NCI-H82 treated with DMSO at 0.1 percent for 48 hours (cell line): Measurements from ENCODE around the gene DCAF11.
"Not testable (repeated sequence)": the region's sequence is repeated elsewhere in the genome, so short reads cannot be mapped to it uniquely, and the experiment has no call there.

ENCODE experiments used
- DNase-seq: peaks from one replicate; lab custom pipeline; 2025; ENCODE audit not compliant: unreplicated experiment; lab: John Stamatoyannopoulos, UW

DCAF11 gene

DNA sequence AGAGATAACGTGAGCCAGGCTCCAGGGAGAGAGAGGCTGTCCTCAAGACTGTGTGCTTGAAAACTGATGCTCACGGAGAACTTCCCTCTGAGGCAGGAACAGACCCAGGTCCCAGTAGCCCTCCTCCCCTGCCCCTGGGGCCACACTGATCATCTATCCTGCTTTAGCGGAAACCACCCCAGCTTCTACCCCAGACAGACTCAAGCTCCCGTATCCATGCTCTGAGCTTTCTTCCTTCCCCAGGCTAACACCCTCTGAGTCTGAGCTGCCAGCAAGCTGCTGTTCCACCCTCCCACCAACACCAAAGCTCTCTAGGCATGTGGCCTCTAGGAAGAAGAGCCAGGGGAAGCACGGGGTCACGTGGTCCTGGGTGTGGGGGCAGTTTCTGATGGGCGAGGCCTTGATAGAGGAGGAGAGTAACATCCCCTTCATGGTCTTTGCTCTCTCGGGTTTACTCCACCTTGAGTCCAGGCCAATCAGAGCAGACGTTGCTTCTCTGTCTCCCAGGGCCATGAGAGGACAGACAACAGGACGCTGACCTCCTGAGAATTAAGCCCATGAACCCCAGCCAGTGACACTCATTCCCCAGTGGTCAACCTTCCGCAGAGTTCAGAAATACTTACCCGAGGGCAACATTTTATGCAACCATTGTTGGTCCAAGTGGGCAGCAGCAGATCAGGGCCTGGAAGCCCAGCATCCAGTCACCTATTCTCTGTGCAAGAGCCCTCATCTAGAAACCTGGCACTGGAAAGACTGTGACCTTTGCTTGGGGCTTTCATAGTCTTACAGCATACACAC lies 19.1 kb upstream of the DCAF11 start:
- peak; percentile 18 for DNase-seq

DNA sequence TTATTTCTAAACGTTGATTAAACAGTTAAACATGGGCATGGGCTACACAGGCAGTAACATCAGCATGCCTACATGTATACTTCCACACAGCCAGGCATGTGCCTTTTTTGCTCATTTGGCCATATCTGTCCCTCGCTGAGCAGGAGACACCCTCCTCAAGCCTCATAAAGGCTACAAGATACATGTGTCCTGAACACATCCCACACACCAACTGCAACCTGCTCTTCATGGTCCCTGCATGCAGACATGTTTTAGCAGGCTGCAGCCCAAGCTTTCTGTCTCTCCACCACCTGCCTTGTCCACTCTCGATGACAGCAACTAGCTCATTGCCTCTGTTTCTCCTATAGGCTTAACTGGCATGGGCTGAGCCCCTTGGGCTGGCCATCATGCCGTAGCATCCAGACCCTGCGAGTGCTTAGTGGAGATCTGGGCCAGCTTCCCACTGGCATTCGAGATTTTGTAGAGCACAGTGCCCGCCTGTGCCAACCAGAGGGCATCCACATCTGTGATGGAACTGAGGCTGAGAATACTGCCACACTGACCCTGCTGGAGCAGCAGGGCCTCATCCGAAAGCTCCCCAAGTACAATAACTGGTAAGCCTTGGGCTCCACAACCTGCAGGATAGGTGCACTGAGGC lies 17.9 kb upstream of the DCAF11 start:
- DNase-seq: no peak

DNA sequence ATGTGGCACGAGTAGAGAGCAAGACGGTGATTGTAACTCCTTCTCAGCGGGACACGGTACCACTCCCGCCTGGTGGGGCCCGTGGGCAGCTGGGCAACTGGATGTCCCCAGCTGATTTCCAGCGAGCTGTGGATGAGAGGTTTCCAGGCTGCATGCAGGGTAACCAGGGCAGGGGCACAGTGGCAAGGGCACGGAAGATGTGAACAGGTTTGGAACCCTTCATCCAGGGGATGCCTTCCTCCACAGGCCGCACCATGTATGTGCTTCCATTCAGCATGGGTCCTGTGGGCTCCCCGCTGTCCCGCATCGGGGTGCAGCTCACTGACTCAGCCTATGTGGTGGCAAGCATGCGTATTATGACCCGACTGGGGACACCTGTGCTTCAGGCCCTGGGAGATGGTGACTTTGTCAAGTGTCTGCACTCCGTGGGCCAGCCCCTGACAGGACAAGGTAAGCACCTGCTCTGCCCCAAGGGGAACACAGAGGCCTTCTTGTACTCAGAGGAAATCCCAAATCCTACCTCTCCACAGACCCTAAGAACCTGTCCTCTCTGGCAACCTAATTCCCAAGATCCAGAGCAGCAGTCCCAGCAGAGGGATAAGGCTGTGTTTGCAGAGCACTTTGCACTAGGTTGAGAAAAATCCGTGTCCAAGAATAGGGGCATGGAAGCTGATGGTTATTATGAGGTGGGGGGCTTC lies 16.2 kb upstream of the DCAF11 start:
- DNase-seq: no peak

DNA sequence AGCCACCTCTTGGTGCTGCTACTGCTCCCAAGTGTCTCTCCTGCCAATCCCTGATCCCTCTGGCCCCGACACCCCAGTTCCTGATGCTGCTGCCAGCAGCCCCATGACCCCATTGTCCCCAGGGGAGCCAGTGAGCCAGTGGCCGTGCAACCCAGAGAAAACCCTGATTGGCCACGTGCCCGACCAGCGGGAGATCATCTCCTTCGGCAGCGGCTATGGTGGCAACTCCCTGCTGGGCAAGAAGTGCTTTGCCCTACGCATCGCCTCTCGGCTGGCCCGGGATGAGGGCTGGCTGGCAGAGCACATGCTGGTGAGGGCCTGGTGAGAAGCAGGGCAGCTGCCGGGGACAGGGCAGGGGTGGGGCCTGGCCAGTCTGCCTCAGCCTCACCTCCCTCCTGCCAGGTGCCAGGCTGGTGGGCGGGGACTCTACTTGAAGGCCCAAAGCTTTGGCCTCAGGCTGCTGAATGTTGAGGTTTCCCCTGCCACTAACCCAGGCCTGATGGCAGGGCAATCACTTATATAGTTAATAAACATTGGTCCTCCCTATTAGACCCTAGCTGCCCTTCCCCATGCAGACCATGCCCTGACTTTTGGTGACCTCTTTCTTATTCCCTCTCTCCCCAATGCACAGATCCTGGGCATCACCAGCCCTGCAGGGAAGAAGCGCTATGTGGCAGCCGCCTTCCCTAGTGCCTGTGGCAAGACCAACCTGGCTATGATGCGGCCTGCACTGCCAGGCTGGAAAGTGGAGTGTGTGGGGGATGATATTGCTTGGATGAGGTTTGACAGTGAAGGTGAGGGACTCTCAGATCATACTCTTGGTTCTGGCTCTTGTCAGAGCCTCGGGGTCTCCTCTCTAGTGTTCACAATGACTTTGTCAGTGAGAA lies 15.4 kb upstream of the DCAF11 start:
- no peak for DNase-seq

DNA sequence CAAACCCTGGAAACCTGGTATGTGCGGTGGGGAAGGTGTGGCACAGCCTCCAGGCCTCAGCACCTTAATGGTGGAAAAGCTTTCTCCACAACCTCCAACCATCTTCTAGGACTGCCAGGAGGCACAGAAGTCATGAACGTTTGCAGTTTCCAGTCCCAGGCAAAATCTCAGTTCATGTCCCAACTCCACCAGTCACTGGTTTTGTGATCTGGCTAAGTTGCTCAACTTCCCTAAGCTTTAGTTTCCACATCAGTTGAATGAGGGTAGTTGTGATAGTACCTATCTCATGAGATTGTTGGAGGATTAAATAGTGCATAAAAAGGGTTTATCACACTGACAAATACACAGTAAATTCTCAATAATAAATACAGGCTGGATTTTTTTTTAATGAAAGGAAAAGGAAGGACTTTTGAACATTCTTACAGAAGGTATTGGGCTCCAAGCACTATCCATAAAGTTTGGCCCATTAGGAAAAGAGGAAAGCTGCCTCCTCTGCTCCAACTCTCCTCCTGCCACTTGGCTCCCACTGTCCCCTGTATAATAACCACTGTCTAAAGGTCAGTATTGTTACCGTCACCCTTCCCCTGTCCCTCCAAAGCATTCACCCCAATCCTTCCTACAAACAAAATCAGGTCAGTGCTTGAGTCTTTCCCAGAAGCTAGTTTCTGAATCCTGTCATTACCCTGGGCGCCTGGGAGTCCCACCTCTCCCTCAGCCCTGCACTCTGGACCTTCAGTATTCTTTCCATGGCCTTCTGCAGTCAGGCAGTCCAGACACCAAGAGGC lies 14.2 kb upstream of the DCAF11 start:
- no peak for DNase-seq

DNA sequence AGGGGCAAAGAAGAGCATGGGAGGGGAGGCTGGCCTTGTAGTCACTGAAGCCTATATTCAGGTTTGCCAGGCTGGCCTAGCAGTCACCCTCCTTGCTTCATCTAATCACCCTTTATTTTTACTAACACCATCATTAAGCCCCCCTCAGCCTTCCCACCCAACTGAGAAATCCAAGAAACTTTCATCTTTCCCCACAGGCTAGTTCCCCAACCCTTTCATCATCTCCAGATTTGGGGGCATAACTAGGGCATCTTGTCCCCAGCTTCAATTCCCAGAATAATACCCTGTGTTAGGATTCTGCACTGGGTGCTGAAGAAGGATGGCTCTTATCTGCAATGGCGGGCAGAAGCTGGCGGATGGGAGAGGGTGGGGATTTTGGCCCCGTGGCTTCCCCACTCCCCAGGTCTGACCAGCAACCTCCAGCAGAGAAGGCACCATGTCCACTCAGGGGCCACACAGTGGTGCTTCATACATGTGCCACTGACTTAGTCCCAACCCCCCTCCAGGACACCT lies 13.5 kb upstream of the DCAF11 start:
- DNase-seq: no peak

DNA sequence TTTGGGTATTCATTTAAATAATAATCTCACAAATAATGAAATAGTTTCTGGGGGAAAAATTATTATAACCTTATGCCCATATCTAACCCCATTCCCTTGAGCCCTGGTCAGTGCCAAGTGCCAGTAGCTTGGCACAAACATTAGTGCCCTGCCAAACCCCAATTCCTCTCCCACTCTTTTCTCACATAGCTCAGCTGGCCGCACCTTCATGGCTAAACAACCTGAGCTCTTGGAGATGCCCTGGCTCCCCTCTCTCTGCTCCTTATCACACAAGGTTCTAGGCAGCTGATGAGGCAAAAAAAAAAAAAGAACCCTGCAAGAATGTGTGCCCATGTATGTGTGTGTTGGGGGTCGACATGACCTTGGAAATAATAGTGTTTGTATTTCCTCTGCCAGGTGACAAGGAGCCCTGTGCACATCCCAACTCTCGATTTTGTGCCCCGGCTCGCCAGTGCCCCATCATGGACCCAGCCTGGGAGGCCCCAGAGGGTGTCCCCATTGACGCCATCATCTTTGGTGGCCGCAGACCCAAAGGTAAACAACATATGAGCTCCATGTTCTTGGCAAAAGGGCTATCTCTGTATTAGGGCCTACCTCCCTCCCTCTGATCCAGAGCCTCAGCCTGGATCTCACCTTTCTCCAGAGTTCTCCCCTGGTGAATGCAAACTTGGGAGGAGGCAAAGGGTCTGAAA lies 12.1 kb upstream of the DCAF11 start:
- no peak for DNase-seq

DNA sequence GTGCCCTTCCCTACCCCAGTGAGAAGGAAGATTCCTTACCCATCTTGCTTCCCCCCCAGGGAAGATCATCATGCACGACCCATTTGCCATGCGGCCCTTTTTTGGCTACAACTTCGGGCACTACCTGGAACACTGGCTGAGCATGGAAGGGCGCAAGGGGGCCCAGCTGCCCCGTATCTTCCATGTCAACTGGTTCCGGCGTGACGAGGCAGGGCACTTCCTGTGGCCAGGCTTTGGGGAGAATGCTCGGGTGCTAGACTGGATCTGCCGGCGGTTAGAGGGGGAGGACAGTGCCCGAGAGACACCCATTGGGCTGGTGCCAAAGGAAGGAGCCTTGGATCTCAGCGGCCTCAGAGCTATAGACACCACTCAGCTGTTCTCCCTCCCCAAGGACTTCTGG lies 11.1 kb upstream of the DCAF11 start:
- no peak for DNase-seq

DNA sequence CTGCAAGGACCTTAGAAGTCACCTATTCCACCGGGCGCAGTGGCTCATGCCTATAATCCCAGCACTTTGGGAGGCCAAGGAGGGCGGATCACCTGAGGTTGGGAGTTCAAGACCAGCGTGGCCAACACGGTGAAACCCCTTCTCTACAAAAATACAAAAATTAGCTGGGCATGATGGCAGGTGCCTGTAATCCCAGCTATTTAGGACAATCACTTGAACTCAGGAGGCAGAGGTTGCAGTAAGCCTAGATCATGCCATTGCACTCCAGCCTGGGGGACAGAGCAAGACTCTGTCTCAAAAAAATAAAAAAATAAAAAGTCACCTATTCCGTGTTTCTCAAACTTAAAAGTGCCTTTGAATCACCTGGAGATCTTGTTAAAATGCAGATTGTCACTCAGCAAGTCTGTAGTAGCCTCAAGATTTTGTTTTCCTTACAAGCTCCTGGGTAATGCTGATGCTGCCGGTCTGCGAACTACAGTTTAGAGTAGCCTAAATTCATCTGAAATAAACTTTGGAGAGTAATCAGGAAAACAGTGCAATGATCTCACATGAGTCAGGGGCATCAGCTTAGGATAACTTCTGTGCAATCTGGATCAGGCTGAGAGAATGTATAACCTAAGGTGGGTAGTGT lies 8.9 kb upstream of the DCAF11 start:
- not testable (repeated sequence) for DNase-seq

DNA sequence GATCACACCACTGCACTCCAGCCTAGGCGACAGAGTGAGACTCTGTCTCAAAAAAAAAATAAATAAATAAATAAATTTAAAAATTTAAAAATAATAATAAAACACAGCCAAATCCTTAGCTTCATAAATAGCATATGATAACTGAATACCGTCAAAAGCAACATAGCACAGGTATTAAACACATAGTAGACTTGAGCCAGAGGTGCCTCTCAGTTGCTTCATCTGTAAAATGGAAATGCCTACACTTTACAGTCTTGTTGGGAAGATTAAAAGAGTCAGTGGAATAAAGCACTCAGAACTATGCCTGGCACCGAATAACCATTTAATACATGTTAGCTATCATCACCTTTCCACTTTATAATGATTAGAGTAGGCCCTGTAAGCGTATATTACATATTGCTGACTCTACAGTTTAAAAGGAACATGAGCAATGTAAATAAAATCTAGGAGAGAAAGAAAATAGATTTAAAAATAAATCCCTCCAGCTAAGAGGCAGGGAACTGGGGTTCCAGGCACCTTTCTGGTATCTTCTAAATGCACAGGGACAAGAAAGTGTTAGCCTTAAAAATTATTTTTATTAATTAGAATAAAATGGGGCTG lies 7.8 kb upstream of the DCAF11 start:
- no peak for DNase-seq

DNA sequence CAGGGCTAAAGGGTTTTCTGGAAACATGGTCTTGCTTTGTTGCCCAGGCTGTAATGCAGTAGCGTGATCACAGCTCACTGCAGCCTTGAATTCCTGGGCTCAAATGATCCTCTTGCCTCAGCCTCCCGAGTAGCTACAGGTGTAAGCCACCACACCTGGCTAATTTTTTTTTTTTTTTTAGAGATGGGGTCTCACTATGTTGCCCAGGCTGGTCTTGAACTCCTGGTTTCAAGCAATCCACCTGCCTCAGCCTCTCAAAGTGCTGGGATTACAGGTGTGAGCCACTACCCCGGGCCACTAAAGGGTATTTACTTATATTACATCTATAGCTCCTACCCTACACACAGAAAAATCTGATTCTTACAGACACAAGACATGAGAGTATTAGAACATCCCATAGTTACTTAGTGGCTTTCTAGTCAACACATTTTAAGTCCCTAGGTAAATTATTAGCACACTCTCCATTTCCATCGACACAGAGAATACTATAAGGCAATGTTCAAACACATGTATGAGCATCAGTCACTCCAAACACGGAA lies 6.2 kb upstream of the DCAF11 start:
- DNase-seq: no peak

DNA sequence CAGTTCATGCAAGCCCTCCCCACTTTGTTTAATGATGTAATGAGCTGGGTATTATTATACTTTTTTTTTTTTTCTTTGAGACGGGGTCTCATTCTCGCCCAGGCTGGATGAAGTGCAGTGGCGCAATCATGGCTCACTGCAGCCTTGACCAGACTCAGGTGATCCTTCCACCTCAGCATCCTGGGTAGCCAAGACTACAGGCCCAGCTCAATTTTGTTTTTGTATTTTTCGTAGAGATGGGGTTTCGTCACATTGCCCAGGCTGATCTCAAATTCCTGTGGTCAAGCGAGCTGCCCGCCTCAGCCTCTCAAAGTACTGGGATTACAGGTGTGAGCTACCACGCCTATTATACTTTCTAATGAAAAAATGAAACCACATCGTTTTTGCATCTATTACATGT lies 4.5 kb upstream of the DCAF11 start:
- DNase-seq: no peak

DNA sequence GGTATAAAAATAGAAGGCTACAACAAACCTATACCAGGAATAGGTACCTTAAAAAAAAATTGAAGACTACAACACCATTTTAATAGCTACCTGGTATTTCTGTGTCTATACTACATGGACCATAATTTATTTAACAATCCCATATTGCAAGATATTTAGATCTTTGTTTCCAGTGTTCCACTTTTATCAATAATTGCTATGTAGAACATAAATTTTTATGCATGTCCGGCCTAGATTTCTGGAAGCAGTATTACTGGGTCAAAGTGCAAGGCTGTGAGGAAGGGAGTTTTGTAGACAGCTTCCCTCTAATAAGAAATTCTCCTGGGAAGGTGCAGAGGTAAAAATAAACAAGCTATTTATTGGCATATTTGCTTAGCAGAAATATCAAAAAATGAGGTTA lies 4.1 kb upstream of the DCAF11 start:
- no peak for DNase-seq

DNA sequence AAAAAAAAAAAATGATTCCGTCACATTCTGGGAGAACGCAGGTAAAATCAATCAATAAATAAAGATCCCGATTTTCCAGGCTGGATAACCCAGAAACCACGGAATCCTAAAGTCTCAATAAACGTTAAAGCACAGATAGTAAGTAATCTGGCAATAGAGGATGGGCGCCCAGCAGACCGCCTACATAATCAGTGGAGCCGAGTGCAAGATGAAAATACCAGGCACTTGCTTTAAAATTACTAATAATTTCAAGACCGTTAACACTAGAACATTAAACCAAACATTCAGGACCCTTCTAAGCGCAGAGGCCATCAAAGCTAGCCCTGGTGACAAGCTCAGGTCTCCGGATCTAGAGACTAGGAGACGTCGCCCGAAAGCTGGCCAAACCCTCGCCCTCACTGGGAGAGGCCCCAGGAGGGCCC lies 1.2 kb upstream of the DCAF11 start:
- DNase-seq: no peak

DNA sequence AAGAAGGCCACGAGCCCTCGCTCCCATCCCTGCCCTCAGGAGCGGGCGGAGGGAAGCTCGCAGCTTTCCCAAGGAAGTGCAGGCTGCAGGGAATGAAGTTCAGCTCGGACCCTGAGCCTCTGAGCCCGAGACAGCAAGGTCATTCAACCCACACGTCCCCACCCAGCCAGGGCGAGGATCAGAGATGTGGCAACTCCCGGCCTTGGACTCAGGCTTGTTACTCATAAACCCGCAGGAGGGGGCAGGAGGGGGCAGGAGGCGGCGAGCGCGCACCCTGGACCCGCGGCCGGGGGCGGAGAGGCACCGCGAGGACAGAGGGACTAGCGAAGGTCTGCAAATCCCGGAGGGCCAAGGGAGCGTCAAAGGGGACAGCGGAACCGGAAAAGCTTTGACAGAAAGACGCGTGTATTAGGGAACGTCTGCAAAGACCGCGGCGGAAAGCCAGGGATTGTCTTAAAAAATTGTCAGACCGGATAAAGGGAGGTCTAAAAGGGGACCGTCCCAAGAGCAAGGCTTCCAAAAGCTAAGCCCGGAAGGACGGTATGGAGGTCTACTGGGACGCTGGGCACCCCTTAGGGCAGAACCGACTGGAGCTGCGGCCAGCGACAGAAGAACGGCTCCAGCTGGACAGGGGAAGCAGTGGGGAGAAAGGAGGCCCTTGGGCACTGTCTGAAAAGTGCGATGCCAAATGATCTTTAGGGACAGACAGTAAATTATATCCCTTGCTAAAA lies 611 bp upstream of the DCAF11 start:
- DNase-seq: peak; percentile 71

DNA sequence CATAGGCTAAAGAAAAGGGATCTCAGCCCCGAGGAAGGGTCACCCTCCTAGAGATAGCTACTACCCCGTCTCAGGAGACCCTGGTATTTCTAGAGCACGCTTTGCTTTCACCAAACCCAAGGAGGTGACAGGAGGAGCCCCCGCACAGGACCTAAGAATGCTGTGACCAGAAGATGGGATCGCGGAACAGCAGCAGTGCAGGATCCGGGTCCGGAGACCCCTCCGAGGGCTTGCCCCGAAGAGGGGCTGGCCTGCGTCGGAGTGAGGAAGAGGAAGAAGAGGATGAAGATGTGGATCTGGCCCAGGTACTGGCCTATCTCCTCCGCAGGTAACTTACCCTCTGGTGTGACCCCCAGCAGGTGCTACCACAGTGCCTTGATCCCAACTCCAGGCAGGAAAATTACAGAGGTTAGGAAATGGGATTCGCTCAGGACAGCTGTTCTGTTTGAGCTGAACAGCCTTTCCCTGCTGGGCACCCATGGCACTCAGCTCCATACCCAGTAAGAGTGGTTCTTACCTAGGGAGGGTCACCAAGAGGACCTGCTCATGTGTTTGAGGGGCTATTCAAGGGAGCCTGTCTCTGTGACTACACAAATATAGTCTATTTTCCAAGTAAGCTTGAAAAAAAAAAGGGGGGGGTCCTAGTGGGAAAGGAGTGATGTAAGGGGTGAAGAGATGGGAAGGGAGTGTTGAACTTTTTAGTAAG lies 998 bp downstream of the DCAF11 start:
- DNase-seq: no peak

DNA sequence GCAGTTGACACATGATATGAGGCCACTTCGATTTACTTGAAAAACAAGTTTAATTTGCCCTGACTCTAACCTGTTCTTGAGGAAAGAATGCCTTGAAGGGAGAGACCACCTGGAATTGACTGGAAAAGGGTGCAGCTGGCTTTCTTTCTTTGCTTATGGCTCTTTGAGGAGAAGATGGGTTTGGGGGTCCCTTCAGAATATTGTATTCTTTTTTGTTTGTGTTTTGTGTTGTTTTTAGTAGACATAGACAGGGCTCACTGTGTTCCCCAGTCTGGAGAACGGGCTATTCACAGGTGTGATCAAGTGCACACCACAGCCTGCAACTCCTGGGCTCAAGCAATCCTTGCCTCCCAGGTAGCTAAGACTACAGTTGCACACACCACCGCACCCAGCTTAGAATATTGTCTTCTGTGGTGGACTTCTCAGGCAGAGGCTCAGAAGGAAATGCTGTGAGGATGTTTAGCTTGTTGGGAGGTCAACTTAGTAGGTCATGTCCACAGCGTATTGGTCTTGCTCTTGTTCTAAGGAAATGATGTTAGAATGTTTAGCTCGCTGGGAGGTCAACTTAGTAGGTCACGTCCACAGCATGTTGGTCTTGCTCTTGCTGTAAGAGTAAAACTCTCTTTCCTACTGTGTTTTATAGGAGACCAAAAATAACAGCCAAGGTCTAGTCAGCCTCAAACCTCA lies 1.7 kb downstream of the DCAF11 start:
- no peak for DNase-seq
